ENCODE measurements around the gene STMN3. TPM values are rescaled to one million over a fixed set of nuclear protein-coding genes. Genes with fewer than 3 reads are reported as not detected.
"Not testable (repeated sequence)": the region's sequence is repeated elsewhere in the genome, so short reads cannot be mapped to it uniquely, and the experiment has no call there.

STMN3 gene
- total RNA-seq, 4 donors from 2014 or later: 0.51 to 1.9 (median 0.88) TPM

GRCh38 chr20:63675681-63676368 lies 22.6 kb upstream of the STMN3 start:
- TF ChIP-seq CTCF (IDR thresholded peaks at IDR 0.05 in 4 of 5, conservative IDR thresholded peaks at IDR 0.05 in 1 of 5): no peak
- no peak for TF ChIP-seq POLR2A (IDR thresholded peaks at IDR 0.05)
- in situ Hi-C loops (cut with MboI; ENCODE audit: low sequenced_read_pairs in 4 of 4): no loop called here

GRCh38 chr20:63673951-63674350 lies 20.7 kb upstream of the STMN3 start:
- intact Hi-C loops (cut with DNase I; ENCODE audit: low total_unique reads): no loop called here
- in situ Hi-C loops (cut with MboI; ENCODE audit: low sequenced_read_pairs in 4 of 4): no loop called here
- no peak for DNase-seq

More at GRCh38 chr20:63675681-63676368, 22.6 kb upstream of the STMN3 start:
- no peaks in the 10 kb centered on the region for H3K9me3 ChIP-seq
- no peak for DNase-seq
- H3K4me1 ChIP-seq: no peaks in the 10 kb centered on the region
- H3K27me3 ChIP-seq: no peaks in the 10 kb centered on the region
- intact Hi-C loops (cut with DNase I; ENCODE audit: low total_unique reads): no loop called here
- H3K4me3 ChIP-seq: no peak overlapping the region
- H3K36me3 ChIP-seq: peaks cover 0 to 55% of the 10 kb centered on the region in 2 donors
- no peak for ATAC-seq
- no peak overlapping the region for H3K27ac ChIP-seq

GRCh38 chr20:63672666-63673065 lies 19.4 kb upstream of the STMN3 start:
- Histone ChIP-seq H3K4me3 (no peak overlapping the region), H3K27ac (no peak overlapping the region), H3K27me3 (no peaks in the 10 kb centered on the region), H3K36me3 (peaks cover 0 to 59% of the 10 kb centered on the region in 2 donors), H3K4me1 (no peaks in the 10 kb centered on the region), H3K9me3 (no peaks in the 10 kb centered on the region)
- TF ChIP-seq POLR2A (IDR thresholded peaks at IDR 0.05): no peak
- TF ChIP-seq CTCF (IDR thresholded peaks at IDR 0.05 in 4 of 5, conservative IDR thresholded peaks at IDR 0.05 in 1 of 5): no peak
- intact Hi-C loops (cut with DNase I; ENCODE audit: low total_unique reads): no loop called here
- in situ Hi-C loops (cut with MboI; ENCODE audit: low sequenced_read_pairs in 4 of 4): no loop called here
- ATAC-seq: no peak
- DNase-seq: no peak

More at GRCh38 chr20:63673951-63674350, 20.7 kb upstream of the STMN3 start:
- TF ChIP-seq CTCF (IDR thresholded peaks at IDR 0.05 in 4 of 5, conservative IDR thresholded peaks at IDR 0.05 in 1 of 5) (no peak), POLR2A (IDR thresholded peaks at IDR 0.05) (no peak)
- Histone ChIP-seq H3K27ac (no peak overlapping the region), H3K4me1 (no peaks in the 10 kb centered on the region), H3K27me3 (no peaks in the 10 kb centered on the region), H3K4me3 (no peak overlapping the region), H3K9me3 (no peaks in the 10 kb centered on the region), H3K36me3 (peaks cover 0 to 54% of the 10 kb centered on the region in 2 donors)
- ATAC-seq: no peak

GRCh38 chr20:63671695-63672094 lies 18.5 kb upstream of the STMN3 start:
- DNase-seq; ATAC-seq; intact Hi-C loops (cut with DNase I; ENCODE audit: low total_unique reads): not testable (repeated sequence)

GRCh38 chr20:63668351-63668750 lies 15.1 kb upstream of the STMN3 start:
- no peaks in the 10 kb centered on the region for H3K4me1 ChIP-seq
- H3K9me3 ChIP-seq: no peaks in the 10 kb centered on the region
- intact Hi-C loops (cut with DNase I; ENCODE audit: low total_unique reads): no loop called here
- in situ Hi-C loops (cut with MboI; ENCODE audit: low sequenced_read_pairs in 4 of 4): no loop called here
- H3K27me3 ChIP-seq: no peaks in the 10 kb centered on the region
- H3K4me3 ChIP-seq: no peak overlapping the region
- peaks cover 0 to 32% of the 10 kb centered on the region in 2 donors for H3K36me3 ChIP-seq
- no peak overlapping the region for H3K27ac ChIP-seq
- no peak for ATAC-seq
- DNase-seq: no peak
- TF ChIP-seq CTCF (IDR thresholded peaks at IDR 0.05 in 4 of 5, conservative IDR thresholded peaks at IDR 0.05 in 1 of 5) (no peak), POLR2A (IDR thresholded peaks at IDR 0.05) (no peak)

More at GRCh38 chr20:63671695-63672094, 18.5 kb upstream of the STMN3 start:
- H3K4me3 ChIP-seq; H3K27me3 ChIP-seq; H3K9me3 ChIP-seq; in situ Hi-C loops (cut with MboI; ENCODE audit: low sequenced_read_pairs in 4 of 4); H3K27ac ChIP-seq; H3K4me1 ChIP-seq: not testable (repeated sequence)
- peaks cover 0 to 59% of the 10 kb centered on the region in 2 donors for H3K36me3 ChIP-seq

Measured in gastrocnemius medialis (tissue), 4 donors.